B cell (primary cell): Measurements from ENCODE around the gene FAM170B. TPM values are rescaled to one million over a fixed set of nuclear protein-coding genes. Genes with fewer than 3 reads are reported as not detected.

Source experiments
- ATAC-seq: fragments of 200-7000 bp; cut with Tn5 transposase; one replicate; pipeline ENCODE4 v1.10.0; 2021; ENCODE audit warnings: low read depth, mild to moderate bottlenecking, moderate number of reproducible peaks, moderate library complexity
- CTCF ChIA-PET: fragments of 350-600 bp; sonication (Branson Sonifier 250); formaldehyde crosslinking; loops from one replicate; lab custom pipeline; 2021; ENCODE audit warnings: antibody characterized with exemption, inconsistent platforms; lab: Charles Lee
- POLR2A ChIA-PET: fragments of 350-600 bp; sonication (Branson Sonifier 250); formaldehyde crosslinking; loops from one replicate; lab custom pipeline; 2021; ENCODE audit warnings: antibody characterized with exemption; lab: Charles Lee
- DNase-seq: peaks from one replicate; pipeline ENCODE4 v3.0.0; 2013
- H2AFZ ChIP-seq: 2 replicates; pipeline ENCODE4 v1.6.1; 2012; ENCODE audit warnings: mild to moderate bottlenecking, low read depth, low read length; ENCODE audit not compliant: insufficient read depth, poor library complexity, severe bottlenecking
- H3K27ac ChIP-seq, 2 donors: 1 replicate in 1 of 2; 2 replicates in 1 of 2; pipeline ENCODE4 v1.5.1; 2012 to 2013; ENCODE audit warnings: low read length in 2 of 2, mild to moderate bottlenecking in 2 of 2, moderate library complexity in 1 of 2
- H3K27me3 ChIP-seq, 4 experiments: fragments of 200-600 bp in 1 of 4; sonication (generic) in 1 of 4; replicated peaks in 1 of 4; 1 replicate in 2 of 4; 2 replicates in 2 of 4; pipeline versions ENCODE4 v1.6.1 to v1.7.0; 2013 to 2016; ENCODE audit warnings: low read length in 3 of 4, mild to moderate bottlenecking in 2 of 4, mixed read lengths in 1 of 4, moderate library complexity in 1 of 4; ENCODE audit not compliant: insufficient read depth in 4 of 4, control insufficient read depth in 3 of 4; ENCODE audit errors: control extremely low read depth in 1 of 4
- H3K36me3 ChIP-seq, 2 experiments: replicated peaks in 1 of 2; 1 replicate in 1 of 2; 2 replicates in 1 of 2; pipeline versions ENCODE4 v1.6.1 to v1.7.1; 2013; ENCODE audit warnings: low read length in 1 of 2; ENCODE audit not compliant: insufficient read depth in 2 of 2, control insufficient read depth in 1 of 2; ENCODE audit errors: control extremely low read depth in 1 of 2, extremely low read depth in 1 of 2
- H3K4me1 ChIP-seq, 2 donors: fragments of 200-600 bp in 1 of 2; sonication (generic) in 1 of 2; 1 replicate in 1 of 2; 2 replicates in 1 of 2; pipeline versions ENCODE4 v1.5.1 to v1.6.1; 2013 to 2017; ENCODE audit warnings: low read length in 2 of 2; ENCODE audit not compliant: control insufficient read depth in 2 of 2, insufficient read depth in 2 of 2
- H3K4me2 ChIP-seq: replicated peaks from 2 replicates; pipeline ENCODE3; 2012; ENCODE audit warnings: mild to moderate bottlenecking, low read depth, low read length; ENCODE audit not compliant: poor library complexity, severe bottlenecking
- H3K4me3 ChIP-seq, 5 experiments: fragments of 200-600 bp in 1 of 5; sonication (generic) in 1 of 5; 1 replicate in 3 of 5; 2 replicates in 2 of 5; pipeline versions ENCODE4 v1.5.1 to v1.7.0; 2011 to 2016; ENCODE audit warnings: low read length in 4 of 5, mild to moderate bottlenecking in 4 of 5, low read depth in 2 of 5, control low read depth in 1 of 5, moderate library complexity in 1 of 5; ENCODE audit not compliant: insufficient read depth in 1 of 5; ENCODE audit errors: control extremely low read depth in 1 of 5, extremely low read depth in 1 of 5
- H3K79me2 ChIP-seq: fragments of 200-600 bp; sonication (generic); one replicate; pipeline ENCODE4 v1.6.0; 2016; ENCODE audit warnings: low read length; ENCODE audit not compliant: control insufficient read depth, insufficient read depth
- H3K9ac ChIP-seq: fragments of 200-600 bp; sonication (generic); 2 replicates; pipeline ENCODE4 v1.6.1; 2017; ENCODE audit warnings: mild to moderate bottlenecking, low read length, moderate library complexity
- H3K9me3 ChIP-seq, 3 donors: one replicate each; pipeline versions ENCODE4 v1.6.1 to v1.7.1; 2013; ENCODE audit warnings: low read length in 2 of 3; ENCODE audit not compliant: control insufficient read depth in 2 of 3, insufficient read depth in 1 of 3; ENCODE audit errors: control extremely low read depth in 1 of 3
- H4K20me1 ChIP-seq: 2 replicates; pipeline ENCODE4 v1.6.0; 2012; ENCODE audit warnings: mild to moderate bottlenecking, low read length; ENCODE audit not compliant: insufficient read depth, control insufficient read depth, poor library complexity, severe bottlenecking
- H3K27ac Mint-ChIP-seq: one replicate; pipeline ENCODE4 v1.8.0; 2021; ENCODE audit warnings: mixed read lengths
- H3K27me3 Mint-ChIP-seq: one replicate; pipeline ENCODE4 v1.8.0; 2021; ENCODE audit warnings: mixed read lengths
- H3K4me1 Mint-ChIP-seq: one replicate; pipeline ENCODE4 v1.8.0; 2021; ENCODE audit warnings: mixed read lengths
- H3K4me3 Mint-ChIP-seq: one replicate; pipeline ENCODE4 v1.8.0; 2021; ENCODE audit warnings: mixed read lengths
- H3K9me3 Mint-ChIP-seq: one replicate; pipeline ENCODE4 v1.8.0; 2022; ENCODE audit warnings: mixed read lengths; ENCODE audit not compliant: insufficient read depth
- EZH2 ChIP-seq: IDR thresholded peaks from 2 replicates; pipeline ENCODE4 v1.6.1; 2012; ENCODE audit warnings: borderline replicate concordance, low read depth, mild to moderate bottlenecking, moderate library complexity, low read length; ENCODE audit not compliant: insufficient read depth, poor library complexity, severe bottlenecking
- WGBS: methylation state at CpG from one replicate; pipeline ENCODE4 v1.1.5; 2013; ENCODE audit warnings: missing lambda C conversion rate; ENCODE audit not compliant: insufficient coverage; 5-methylcytosine and 5-hydroxymethylcytosine counted together
- intact Hi-C: fragments of 100-400 bp; cut with micrococcal nuclease; formaldehyde crosslinking; loops from one replicate; pipeline ENCODE4 v1.10.0; 2022
- polyA plus RNA-seq: library from polyadenylated mRNA; depleted of rRNA; stranded (reverse); fragments of >200 nt; gene quantifications from 2 replicates; pipeline ENCODE4 v1.2.3, GENCODE V29; 2012
- total RNA-seq, 2 donors: library from RNA; stranded (reverse); fragments of 120-200 nt in 1 of 2; gene quantifications; 1 replicate in 1 of 2; 2 replicates in 1 of 2; pipeline versions ENCODE4 v1.2.3 to v1.2.4, GENCODE V29; 2013 to 2022
- TF ChIP-seq, protein P1 (sequence below): fragments of 200-600 bp; IDR thresholded peaks from one replicate; pipeline ENCODE4 v1.8.0; 2022; ENCODE audit warnings: antibody characterized with exemption, mild to moderate bottlenecking

FAM170B gene
- total and polyA plus RNA-seq, 2 donors (not counting 1 experiment from before 2014, with no cell fraction given): not detected

DNA sequence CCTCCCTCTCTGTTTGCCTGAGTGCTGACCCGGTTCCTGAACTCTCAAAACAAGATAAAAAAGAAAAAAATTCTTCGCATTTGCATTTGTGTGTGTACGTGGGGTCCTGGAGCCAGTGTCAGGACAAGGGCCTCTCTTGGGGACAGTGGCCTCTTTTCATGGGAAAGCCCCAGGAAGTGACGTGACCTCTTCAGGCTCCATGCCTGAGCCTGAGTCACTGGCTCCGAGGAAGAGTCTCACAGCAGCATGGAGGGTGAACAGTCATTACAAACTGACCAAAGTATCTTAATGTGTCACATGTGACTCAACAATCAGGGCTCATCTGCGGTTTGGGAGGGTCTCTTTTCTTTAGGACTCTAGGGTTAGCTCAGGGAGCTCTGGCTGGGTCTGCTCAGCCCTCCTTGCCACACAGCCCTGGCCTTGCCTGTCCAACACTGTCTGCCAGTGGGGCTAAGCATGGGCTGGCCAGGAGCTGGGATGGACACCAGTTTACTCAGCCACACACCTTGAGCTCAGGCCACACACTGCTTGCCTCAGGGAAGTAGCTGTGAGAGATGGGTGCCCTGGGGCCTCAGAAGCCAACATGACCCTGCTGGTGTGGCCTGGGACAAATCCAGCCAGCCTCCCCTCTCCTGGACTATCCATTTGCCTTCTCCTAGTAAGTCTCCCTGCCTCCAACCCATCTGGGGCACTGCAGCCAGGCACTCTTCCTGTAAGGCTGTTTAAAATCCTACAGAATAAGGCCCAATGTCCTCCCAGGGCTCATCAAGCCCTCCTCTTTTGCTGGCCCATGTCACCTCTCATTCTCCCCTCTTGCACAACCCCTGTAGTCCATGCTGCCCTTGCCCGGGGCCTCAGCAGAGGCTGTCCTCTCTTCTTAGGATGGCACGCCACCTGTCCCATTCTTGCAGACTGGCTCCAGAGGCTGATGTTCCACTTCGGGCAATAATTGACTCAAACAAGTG lies 43.9 kb upstream of the FAM170B start:
- Histone ChIP-seq H3K27me3 (no peaks in the 10 kb centered on the region), H3K9me3 (no peaks in the 10 kb centered on the region), H3K36me3 (no peaks in the 10 kb centered on the region), H3K79me2 (peaks cover 6% of the 10 kb centered on the region), H4K20me1 (peaks cover 12% of the 10 kb centered on the region), H3K9ac (no peak overlapping the region), H3K27ac (peak overlapping the region; percentile 34 to 72), H3K4me2 (peak overlapping the region; percentile 14), H3K4me3 (no peak overlapping the region), H2AFZ (no peak overlapping the region), H3K4me1 (peaks cover 57 to 78% of the 10 kb centered on the region in 2 donors)
- peak overlapping the region; percentile 62 for H3K4me3 Mint-ChIP-seq
- H3K9me3 Mint-ChIP-seq: no peaks in the 10 kb centered on the region
- peak; percentile 72 for ATAC-seq
- TF ChIP-seq, protein P1, sequence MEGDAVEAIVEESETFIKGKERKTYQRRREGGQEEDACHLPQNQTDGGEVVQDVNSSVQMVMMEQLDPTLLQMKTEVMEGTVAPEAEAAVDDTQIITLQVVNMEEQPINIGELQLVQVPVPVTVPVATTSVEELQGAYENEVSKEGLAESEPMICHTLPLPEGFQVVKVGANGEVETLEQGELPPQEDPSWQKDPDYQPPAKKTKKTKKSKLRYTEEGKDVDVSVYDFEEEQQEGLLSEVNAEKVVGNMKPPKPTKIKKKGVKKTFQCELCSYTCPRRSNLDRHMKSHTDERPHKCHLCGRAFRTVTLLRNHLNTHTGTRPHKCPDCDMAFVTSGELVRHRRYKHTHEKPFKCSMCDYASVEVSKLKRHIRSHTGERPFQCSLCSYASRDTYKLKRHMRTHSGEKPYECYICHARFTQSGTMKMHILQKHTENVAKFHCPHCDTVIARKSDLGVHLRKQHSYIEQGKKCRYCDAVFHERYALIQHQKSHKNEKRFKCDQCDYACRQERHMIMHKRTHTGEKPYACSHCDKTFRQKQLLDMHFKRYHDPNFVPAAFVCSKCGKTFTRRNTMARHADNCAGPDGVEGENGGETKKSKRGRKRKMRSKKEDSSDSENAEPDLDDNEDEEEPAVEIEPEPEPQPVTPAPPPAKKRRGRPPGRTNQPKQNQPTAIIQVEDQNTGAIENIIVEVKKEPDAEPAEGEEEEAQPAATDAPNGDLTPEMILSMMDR: no peak
- no peak for TF ChIP-seq EZH2
- intact Hi-C loops: loop anchor here (1.0 to 2.0 kb wide), 2 partner anchors 13 kb away; no protein-coding TSS in a partner anchor
- no peaks in the 10 kb centered on the region for H3K27me3 Mint-ChIP-seq
- peaks cover 88% of the 10 kb centered on the region for H3K4me1 Mint-ChIP-seq
- CTCF ChIA-PET: no interaction called here
- H3K27ac Mint-ChIP-seq: peak overlapping the region; percentile 88
- POLR2A ChIA-PET: no interaction called here
- 69% methylated on average over 8 of the region's 9 CpGs for WGBS
- DNase-seq: peak; percentile 55
